ENCODE measurements around the gene TNFAIP3.
"Not testable (repeated sequence)": the region's sequence is repeated elsewhere in the genome, so short reads cannot be mapped to it uniquely, and the experiment has no call there.

The TNFAIP3 gene

DNA sequence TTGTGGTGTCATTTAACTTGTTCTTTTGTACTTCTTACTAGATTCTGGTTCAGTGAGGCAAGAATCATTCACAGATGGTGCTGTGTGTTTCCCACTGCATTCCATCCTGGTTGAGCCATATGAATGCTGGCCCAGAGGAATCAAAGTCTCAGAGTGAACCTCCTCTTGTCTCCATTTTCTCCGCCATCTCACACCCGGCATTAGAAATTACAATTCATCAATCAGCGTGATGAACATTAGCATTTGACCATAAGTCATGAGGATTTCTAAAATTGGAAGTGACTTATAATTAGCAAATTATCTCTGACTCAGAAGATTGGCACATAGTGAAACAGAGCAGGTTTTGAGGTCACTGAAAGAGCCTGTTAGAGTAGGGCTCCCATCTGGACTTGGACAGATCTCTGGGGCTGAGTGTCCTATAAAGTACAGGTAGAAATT is 25.2 kb downstream of the TNFAIP3 start:
- DNase-seq (ENCODE audit: low read depth, low spot score): peak; percentile 58
- in situ Hi-C loops (cut with HindIII; ENCODE audit: low sequenced_read_pairs): no loop called here
- no peak overlapping the region for H3K4me3 ChIP-seq (ENCODE audit: low read depth, low read length)
- no peak for TF ChIP-seq CTCF (IDR thresholded peaks at IDR 0.05; ENCODE audit: low read depth, low read length)

- DNase-seq (ENCODE audit: low read depth, low spot score): no peak
- in situ Hi-C loops (cut with HindIII; ENCODE audit: low sequenced_read_pairs): no loop called here
- no peak overlapping the region for H3K4me3 ChIP-seq (ENCODE audit: low read depth, low read length)
- no peak for TF ChIP-seq CTCF (IDR thresholded peaks at IDR 0.05; ENCODE audit: low read depth, low read length)
Observed at GRCh38 chr6:137893181-137893580, 26.1 kb downstream of the TNFAIP3 start.

DNA sequence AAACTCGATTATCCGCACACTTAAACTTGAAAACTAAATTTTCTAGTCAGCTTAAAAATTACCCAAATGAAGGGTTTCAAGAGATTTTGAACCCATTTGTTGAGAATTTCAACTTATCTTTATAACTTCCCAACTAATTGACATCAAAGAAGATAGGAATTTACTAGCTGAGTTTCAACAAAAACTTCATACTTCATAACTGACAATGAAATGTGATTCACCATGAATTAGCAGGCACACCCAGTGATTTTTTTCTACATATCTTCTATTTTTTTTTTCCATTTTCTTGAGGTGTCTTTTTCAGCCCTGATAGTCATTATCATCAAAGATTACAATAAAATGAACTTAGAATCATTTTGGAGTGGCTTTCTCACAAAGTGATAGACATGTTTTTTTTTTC is 26.7 kb downstream of the TNFAIP3 start:
- in situ Hi-C loops (cut with HindIII; ENCODE audit: low sequenced_read_pairs): no loop called here
- no peak for TF ChIP-seq CTCF (IDR thresholded peaks at IDR 0.05; ENCODE audit: low read depth, low read length)
- no peak overlapping the region for H3K4me3 ChIP-seq (ENCODE audit: low read depth, low read length)
- DNase-seq (ENCODE audit: low read depth, low spot score): no peak

GRCh38 chr6:137894378-137894777 is 27.3 kb downstream of the TNFAIP3 start:
- H3K4me3 ChIP-seq (ENCODE audit: low read depth, low read length); DNase-seq (ENCODE audit: low read depth, low spot score); in situ Hi-C loops (cut with HindIII; ENCODE audit: low sequenced_read_pairs): not testable (repeated sequence)

DNA sequence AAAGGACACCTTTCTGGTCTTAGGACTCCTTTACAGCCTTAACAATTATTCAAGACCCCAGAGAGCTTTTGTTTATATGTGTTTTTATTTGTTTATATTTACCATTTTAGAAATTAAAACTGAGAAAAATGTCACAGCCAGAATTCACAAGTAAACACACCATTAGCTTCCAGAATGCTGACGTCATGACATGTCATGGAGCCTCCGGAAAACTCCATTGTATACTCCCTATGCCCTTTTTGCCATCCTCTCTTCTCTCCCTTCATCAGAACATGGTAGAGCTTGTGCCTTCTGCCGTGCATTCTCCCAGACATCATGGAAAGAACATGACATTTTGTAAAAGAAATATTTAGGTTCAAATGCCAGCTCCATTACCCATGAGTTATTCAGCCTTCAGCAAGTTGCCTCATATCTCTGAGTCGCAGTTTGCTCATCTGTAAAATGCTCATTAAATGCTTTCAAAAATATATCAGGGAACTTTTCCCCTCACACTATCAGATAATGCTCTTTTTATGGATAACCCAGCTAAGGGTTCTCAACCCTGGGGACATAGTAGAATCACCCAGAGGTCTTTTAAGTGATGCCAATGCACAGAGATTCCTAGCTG is 27.8 kb downstream of the TNFAIP3 start:
- DNase-seq (ENCODE audit: low read depth, low spot score): no peak
- TF ChIP-seq CTCF (IDR thresholded peaks at IDR 0.05; ENCODE audit: low read depth, low read length): no peak
- H3K4me3 ChIP-seq (ENCODE audit: low read depth, low read length): no peak overlapping the region
- in situ Hi-C loops (cut with HindIII; ENCODE audit: low sequenced_read_pairs): no loop called here

- in situ Hi-C loops (cut with HindIII; ENCODE audit: low sequenced_read_pairs): no loop called here
- no peak for DNase-seq (ENCODE audit: low read depth, low spot score)
- no peak for TF ChIP-seq CTCF (IDR thresholded peaks at IDR 0.05; ENCODE audit: low read depth, low read length)
- H3K4me3 ChIP-seq (ENCODE audit: low read depth, low read length): no peak overlapping the region
Observed at GRCh38 chr6:137896647-137897046, 29.6 kb downstream of the TNFAIP3 start.

- H3K4me3 ChIP-seq (ENCODE audit: low read depth, low read length): no peak overlapping the region
- no peak for TF ChIP-seq CTCF (IDR thresholded peaks at IDR 0.05; ENCODE audit: low read depth, low read length)
- in situ Hi-C loops (cut with HindIII; ENCODE audit: low sequenced_read_pairs): no loop called here
- no peak for DNase-seq (ENCODE audit: low read depth, low spot score)
Observed at GRCh38 chr6:137900815-137901214, 33.8 kb downstream of the TNFAIP3 start.
